Measurements from ENCODE around the gene REC114. TPM values are rescaled to one million over a fixed set of nuclear protein-coding genes. Genes with fewer than 3 reads are reported as not detected.

The REC114 gene
- total and polyA plus RNA-seq, 2 donors (not counting 3 experiments of a cell fraction or from before 2014, with no cell fraction given) = not detected

DNA sequence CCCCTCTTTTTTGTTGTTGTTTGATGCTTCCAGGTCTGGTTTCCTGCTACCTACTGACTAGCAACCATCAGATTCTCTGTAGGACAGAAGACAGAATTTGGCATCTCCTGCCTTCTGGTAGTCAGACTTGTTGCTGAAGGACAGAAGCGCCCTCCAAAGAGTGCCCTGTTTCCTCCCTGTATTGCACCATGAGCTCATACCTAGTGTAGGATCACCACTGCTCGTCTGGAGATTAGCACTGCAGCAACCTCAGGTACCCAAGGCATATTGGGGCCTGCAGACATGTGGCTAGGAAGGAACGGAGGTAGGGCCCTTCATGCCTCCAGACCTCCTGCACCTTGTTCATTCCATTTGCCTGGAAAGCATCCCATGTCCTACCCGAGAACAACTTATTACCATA, 112.1 kb downstream of the REC114 start:
- FAIRE-seq (no peak), DNase-seq (ENCODE audit: low read depth, low spot score) (no peak)
- Histone ChIP-seq H3K36me3 (ENCODE audit: control insufficient read depth in 2 of 2, extremely low read depth in 1 of 2, insufficient read depth in 2 of 2, low read length in 2 of 2) (peaks cover 2 to 4% of the 10 kb centered on the region in 2 experiments), H4K20me1 (replicated peaks; ENCODE audit: control insufficient read depth, extremely low read depth, insufficient read depth, low read length) (no peaks in the 10 kb centered on the region), H3K9ac (replicated peaks; ENCODE audit: extremely low read depth, insufficient read depth, low read length) (no peak overlapping the region), H3K9me1 (replicated peaks; ENCODE audit: control insufficient read depth, extremely low read depth, insufficient read depth, low read length) (no peaks in the 10 kb centered on the region), H3K27me3 (ENCODE audit: control insufficient read depth in 2 of 2, insufficient read depth in 2 of 2, low read length in 2 of 2) (no peaks in the 10 kb centered on the region), H2AFZ (ENCODE audit: low read depth, low read length) (no peak overlapping the region), H3K4me3 (replicated peaks in 1 of 3; ENCODE audit: insufficient read depth in 1 of 3, low read depth in 1 of 3, low read length in 3 of 3) (no peak overlapping the region), H3K79me2 (ENCODE audit: control insufficient read depth, insufficient read depth, low read length) (no peaks in the 10 kb centered on the region), H3K27ac (ENCODE audit: insufficient read depth, low read depth, low read length) (no peak overlapping the region), H3K4me1 (ENCODE audit: control insufficient read depth, extremely low read depth, insufficient read depth, low read length) (no peaks in the 10 kb centered on the region), H3K4me2 (ENCODE audit: insufficient read depth, low read length) (no peak overlapping the region), H3K9me3 (replicated peaks; ENCODE audit: control insufficient read depth, insufficient read depth, low read length) (no peaks in the 10 kb centered on the region)
- intact Hi-C loops (cut with micrococcal nuclease) (no loop called here), dilution Hi-C loops (cut with MboI; ENCODE audit: extremely low pct_ligation_motif_present, low sequenced_read_pairs) (no loop called here)
- ChIA-PET POLR2A (no interaction called here), CTCF (interaction anchor here (1.2 to 2.9 kb wide), 3 partner anchors 82 to 145 kb away, joined by 4 to 27 read pairs (median 14); no protein-coding TSS in a partner anchor)
- TF ChIP-seq POLR2A (IDR thresholded peaks at IDR 0.05; ENCODE audit: low read depth, low read length) (no peak), POLR2AphosphoS5 (IDR thresholded peaks at IDR 0.05; ENCODE audit: insufficient read depth, low read depth, low read length) (no peak), GATA2 (IDR thresholded peaks at IDR 0.05; ENCODE audit: insufficient read depth, insufficient read length, low read depth, low read length) (no peak), JUN (IDR thresholded peaks at IDR 0.05; ENCODE audit: borderline replicate concordance, insufficient read depth, insufficient read length, low read depth) (no peak), CTCF (IDR thresholded peaks at IDR 0.05; ENCODE audit: extremely low read depth in 1 of 2, insufficient read depth in 1 of 2, low read depth in 1 of 2, low read length in 2 of 2) (no peak), FOS (IDR thresholded peaks at IDR 0.05; ENCODE audit: borderline replicate concordance, insufficient read depth, low read length) (no peak)
- BruUV-seq (replicated peaks) = no TSS peak

DNA sequence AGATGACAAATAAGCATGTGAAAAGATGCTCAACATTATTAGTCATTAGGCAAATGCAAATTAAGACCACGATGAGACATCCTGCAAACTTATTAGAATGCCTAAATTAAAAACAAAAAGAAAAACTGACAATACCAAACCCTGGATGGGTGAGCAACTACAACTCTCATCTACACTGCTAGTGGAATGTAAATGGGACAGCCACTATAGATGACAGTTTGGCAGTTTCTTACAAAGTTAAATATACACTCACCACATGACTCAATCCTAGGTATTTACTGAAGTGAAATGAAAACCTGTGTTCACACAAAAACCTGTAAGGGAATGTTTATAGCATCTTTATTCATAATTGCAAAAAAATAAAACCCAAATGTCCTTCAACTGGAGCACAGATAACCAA, 115.6 kb downstream of the REC114 start:
- Histone ChIP-seq H3K9ac (replicated peaks; ENCODE audit: extremely low read depth, insufficient read depth, low read length) (no peak overlapping the region), H4K20me1 (replicated peaks; ENCODE audit: control insufficient read depth, extremely low read depth, insufficient read depth, low read length) (no peaks in the 10 kb centered on the region), H3K36me3 (ENCODE audit: control insufficient read depth in 2 of 2, extremely low read depth in 1 of 2, insufficient read depth in 2 of 2, low read length in 2 of 2) (peaks cover 2 to 7% of the 10 kb centered on the region in 2 experiments), H3K4me2 (ENCODE audit: insufficient read depth, low read length) (no peak overlapping the region), H3K9me3 (replicated peaks; ENCODE audit: control insufficient read depth, insufficient read depth, low read length) (no peaks in the 10 kb centered on the region), H3K79me2 (ENCODE audit: control insufficient read depth, insufficient read depth, low read length) (no peaks in the 10 kb centered on the region), H3K27ac (ENCODE audit: insufficient read depth, low read depth, low read length) (no peak overlapping the region), H3K9me1 (replicated peaks; ENCODE audit: control insufficient read depth, extremely low read depth, insufficient read depth, low read length) (no peaks in the 10 kb centered on the region), H3K4me1 (ENCODE audit: control insufficient read depth, extremely low read depth, insufficient read depth, low read length) (no peaks in the 10 kb centered on the region), H2AFZ (ENCODE audit: low read depth, low read length) (no peak overlapping the region), H3K4me3 (replicated peaks in 1 of 3; ENCODE audit: insufficient read depth in 1 of 3, low read depth in 1 of 3, low read length in 3 of 3) (no peak overlapping the region), H3K27me3 (ENCODE audit: control insufficient read depth in 2 of 2, insufficient read depth in 2 of 2, low read length in 2 of 2) (no peaks in the 10 kb centered on the region)
- ChIA-PET CTCF (interaction anchor here (2.3 to 8.6 kb wide), 2 partner anchors 76 to 146 kb away, joined by 43 to 294 read pairs; partner anchors contain the start of gene NPTN), POLR2A (no interaction called here)
- DNase-seq (ENCODE audit: low read depth, low spot score) = no peak
- no peak for FAIRE-seq
- TF ChIP-seq CTCF (IDR thresholded peaks at IDR 0.05; ENCODE audit: extremely low read depth in 1 of 2, insufficient read depth in 1 of 2, low read depth in 1 of 2, low read length in 2 of 2) = no peak
- dilution Hi-C loops (cut with MboI; ENCODE audit: extremely low pct_ligation_motif_present, low sequenced_read_pairs) (no loop called here), intact Hi-C loops (cut with micrococcal nuclease) (no loop called here)
- BruUV-seq (replicated peaks) = no TSS peak
